Activated CD8-positive, alpha-beta memory T cell treated with anti-CD3 and anti-CD28 coated beads, Interleukin-2, amount 10 ng/mL, durations not matched to agents 7 days and 5 days (primary cell): ENCODE data around the gene FAM53A. TPM values are rescaled to one million over a fixed set of nuclear protein-coding genes. Genes with fewer than 3 reads are reported as not detected.
A peak's percentile ranks its signal among the peaks of the same experiment; 100 is the strongest.

Experiments used
- ATAC-seq: fragments of 150-1000 bp; cut with Tn5 transposase; one replicate; pipeline ENCODE4 v1.10.0; 2021; ENCODE audit warnings: moderate library complexity
- CTCF ChIA-PET: fragments of 350-600 bp; sonication (Branson Sonifier 250); formaldehyde crosslinking; loops from one replicate; lab custom pipeline; 2021; ENCODE audit warnings: antibody characterized with exemption; lab: Charles Lee
- DNase-seq: peaks from one replicate; pipeline ENCODE4 v3.0.0-alpha.2; 2020
- H3K27ac Mint-ChIP-seq: one replicate; pipeline ENCODE4 v1.8.0; 2021; ENCODE audit warnings: mild to moderate bottlenecking, mixed read lengths
- H3K27me3 Mint-ChIP-seq: one replicate; pipeline ENCODE4 v1.8.0; 2021; ENCODE audit warnings: mixed read lengths
- H3K36me3 Mint-ChIP-seq: one replicate; pipeline ENCODE4 v1.8.0; 2021; ENCODE audit warnings: mild to moderate bottlenecking, mixed read lengths
- H3K4me1 Mint-ChIP-seq: one replicate; pipeline ENCODE4 v1.8.0; 2021; ENCODE audit warnings: mixed read lengths
- H3K4me3 Mint-ChIP-seq: one replicate; pipeline ENCODE4 v1.8.0; 2021; ENCODE audit warnings: mild to moderate bottlenecking, moderate library complexity, mixed read lengths
- H3K9me3 Mint-ChIP-seq: one replicate; pipeline ENCODE4 v1.8.0; 2022; ENCODE audit warnings: low read depth, mixed read lengths
- total RNA-seq, 2 experiments: library from RNA; stranded (reverse); gene quantifications; one replicate each; pipeline ENCODE4 v1.2.3, GENCODE V29; 2021

Gene FAM53A
- total RNA-seq, 2 experiments from 2014 or later: 0.23 to 1.6 TPM

DNA sequence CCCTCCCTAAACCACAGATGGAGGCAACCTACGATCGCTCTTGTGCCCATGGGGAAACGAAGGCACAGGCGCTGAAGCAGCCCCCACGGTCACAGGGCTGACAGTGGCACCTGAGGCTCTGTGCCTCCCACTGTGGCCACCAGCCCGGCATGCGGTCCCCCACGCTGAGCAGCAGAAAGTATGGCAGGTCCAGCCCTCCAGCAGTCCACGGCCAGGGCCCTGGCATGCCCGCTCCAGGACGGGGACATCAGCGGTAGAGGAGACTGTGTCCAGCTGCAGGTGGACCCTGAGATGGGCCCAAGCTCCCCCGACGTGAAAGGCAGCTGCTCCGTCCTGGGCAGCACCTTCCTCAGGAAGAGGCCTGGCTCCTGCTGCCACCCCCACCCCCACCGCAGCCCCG, 61.2 kb downstream of the FAM53A start:
- Mint-ChIP-seq H3K27ac (no peak overlapping the region), H3K27me3 (no peaks in the 10 kb centered on the region), H3K4me3 (no peak overlapping the region), H3K9me3 (no peaks in the 10 kb centered on the region), H3K4me1 (no peaks in the 10 kb centered on the region), H3K36me3 (no peaks in the 10 kb centered on the region)
- ATAC-seq (no peak), DNase-seq (no peak)
- CTCF ChIA-PET: no interaction called here

DNA sequence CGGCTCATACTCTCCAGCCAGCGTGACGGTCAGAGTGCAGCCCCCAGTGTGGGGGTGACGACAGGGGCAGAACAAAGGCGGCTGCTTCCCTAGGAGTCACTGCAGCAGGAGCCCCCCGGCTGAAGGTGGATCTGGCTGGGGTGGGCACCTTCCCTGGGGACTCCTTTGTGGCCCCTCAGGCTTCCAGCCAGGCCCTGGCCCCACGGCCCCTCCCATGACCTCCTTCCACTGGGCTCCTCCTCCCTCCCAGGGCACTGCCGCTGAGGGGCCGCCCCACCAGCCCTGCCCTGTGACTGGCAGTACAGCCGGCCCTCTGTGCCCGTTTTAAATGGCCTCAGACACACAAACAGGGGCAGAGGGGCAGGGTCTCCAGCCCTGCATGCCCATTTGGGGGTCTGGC, 61.9 kb downstream of the FAM53A start:
- Mint-ChIP-seq H3K9me3 (no peaks in the 10 kb centered on the region), H3K4me3 (no peak overlapping the region), H3K4me1 (no peaks in the 10 kb centered on the region), H3K36me3 (no peaks in the 10 kb centered on the region), H3K27me3 (no peaks in the 10 kb centered on the region), H3K27ac (no peak overlapping the region)
- ATAC-seq (no peak), DNase-seq (no peak)
- CTCF ChIA-PET: no interaction called here

DNA sequence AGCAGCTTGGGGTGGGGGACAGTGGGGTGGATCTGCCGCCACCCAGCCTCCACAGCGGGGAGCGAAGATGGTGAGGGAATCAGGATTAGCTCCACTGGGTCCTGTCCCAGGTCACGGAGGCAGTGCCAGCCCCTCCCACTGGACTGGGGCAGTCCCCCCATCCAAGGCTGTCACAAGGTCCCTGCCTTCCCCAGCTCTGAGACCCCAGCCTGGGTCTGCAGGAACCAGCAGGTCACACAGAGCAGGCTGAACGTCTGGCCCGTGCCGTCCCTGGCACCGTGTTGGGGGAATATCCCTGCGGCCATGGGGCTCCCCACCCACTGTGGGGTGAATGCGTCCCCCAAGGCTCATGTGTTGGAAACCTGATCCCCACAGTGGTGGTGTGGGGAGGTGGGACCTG, 62.6 kb downstream of the FAM53A start:
- no peaks in the 10 kb centered on the region for H3K27me3 Mint-ChIP-seq
- H3K4me1 Mint-ChIP-seq: no peaks in the 10 kb centered on the region
- CTCF ChIA-PET: no interaction called here
- H3K36me3 Mint-ChIP-seq: no peaks in the 10 kb centered on the region
- ATAC-seq (no peak), DNase-seq (no peak)
- no peaks in the 10 kb centered on the region for H3K9me3 Mint-ChIP-seq
- no peak overlapping the region for H3K27ac Mint-ChIP-seq
- no peak overlapping the region for H3K4me3 Mint-ChIP-seq

DNA sequence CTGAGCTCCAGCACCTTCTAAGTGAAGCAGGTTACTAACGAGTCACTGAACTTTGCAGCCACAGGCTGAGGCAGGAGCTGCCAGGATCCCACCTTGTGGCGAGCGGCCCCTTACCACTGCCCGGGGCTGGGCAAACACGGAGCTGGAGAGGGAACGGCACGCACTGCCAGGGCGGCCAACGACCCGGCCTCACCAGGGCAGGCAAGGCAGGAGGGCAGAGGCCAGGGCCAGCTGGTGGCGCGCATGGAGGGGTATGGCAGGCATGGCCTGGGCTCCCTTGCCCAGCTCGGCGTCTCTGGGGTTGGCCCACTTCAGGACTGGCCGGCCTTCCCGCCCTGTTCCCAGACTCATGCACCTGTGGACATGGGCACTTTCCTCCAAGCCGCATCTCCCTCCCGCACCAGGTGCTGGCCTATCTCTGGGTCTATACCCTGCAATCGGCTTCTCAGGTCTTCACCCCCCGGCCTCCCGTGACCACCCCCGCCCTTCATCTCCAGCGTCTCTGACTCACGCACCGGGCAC, 64.9 kb downstream of the FAM53A start:
- H3K4me3 Mint-ChIP-seq: no peak overlapping the region
- no peaks in the 10 kb centered on the region for H3K27me3 Mint-ChIP-seq
- no peak overlapping the region for H3K27ac Mint-ChIP-seq
- CTCF ChIA-PET: no interaction called here
- ATAC-seq (no peak), DNase-seq (no peak)
- H3K4me1 Mint-ChIP-seq: peaks cover 14% of the 10 kb centered on the region
- H3K36me3 Mint-ChIP-seq: no peaks in the 10 kb centered on the region
- peaks cover 2% of the 10 kb centered on the region for H3K9me3 Mint-ChIP-seq

DNA sequence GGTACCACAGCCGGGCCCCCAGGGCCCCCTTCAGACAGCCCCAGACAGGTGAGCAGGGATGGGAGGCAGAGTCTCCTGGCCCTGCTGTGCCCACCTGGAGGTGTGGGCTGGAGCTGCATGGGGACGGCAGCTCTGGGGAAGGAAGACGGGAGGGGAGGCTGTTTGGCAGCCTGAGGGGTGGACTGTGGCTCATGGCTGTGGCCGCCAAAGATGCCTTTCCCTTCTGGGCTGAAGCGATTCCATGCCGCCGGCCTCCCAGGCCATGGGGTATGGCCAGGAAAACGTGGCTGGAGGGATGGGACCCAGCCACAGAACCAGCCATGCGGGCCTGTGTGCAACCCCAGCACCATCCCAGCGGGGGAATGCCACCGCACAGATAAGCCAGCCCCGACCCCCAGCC, 65.7 kb downstream of the FAM53A start:
- ATAC-seq (no peak), DNase-seq (no peak)
- Mint-ChIP-seq H3K36me3 (no peaks in the 10 kb centered on the region), H3K27me3 (no peaks in the 10 kb centered on the region), H3K27ac (no peak overlapping the region), H3K9me3 (peaks cover 2% of the 10 kb centered on the region), H3K4me3 (no peak overlapping the region), H3K4me1 (peaks cover 14% of the 10 kb centered on the region)
- CTCF ChIA-PET: no interaction called here

DNA sequence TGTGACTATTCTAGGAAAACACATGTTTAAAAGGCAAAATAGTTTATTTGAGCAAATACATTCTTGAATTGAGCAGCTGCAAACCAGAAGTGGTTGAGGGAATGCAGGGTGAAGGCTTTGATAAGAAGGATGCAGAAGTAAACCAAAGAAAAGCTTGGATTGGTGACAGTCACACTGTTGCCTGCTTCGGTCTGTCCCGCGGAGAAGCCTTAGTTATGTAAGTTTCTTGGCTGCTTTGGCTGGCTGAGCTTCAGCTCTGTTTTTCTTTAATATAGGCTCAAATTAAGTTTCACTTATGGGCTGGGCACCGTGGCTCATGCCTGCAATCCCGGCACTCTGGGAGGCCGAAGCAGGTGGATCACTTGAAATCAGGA, 67.6 kb downstream of the FAM53A start:
- no peaks in the 10 kb centered on the region for H3K27me3 Mint-ChIP-seq
- no peaks in the 10 kb centered on the region for H3K36me3 Mint-ChIP-seq
- DNase-seq (no peak), ATAC-seq (no peak)
- H3K4me1 Mint-ChIP-seq: peaks cover 14% of the 10 kb centered on the region
- H3K9me3 Mint-ChIP-seq: peaks cover 2% of the 10 kb centered on the region
- CTCF ChIA-PET: interaction anchor here (1.0 to 1.1 kb wide), 3 partner anchors 12 to 51 kb away, joined by 3 to 4 read pairs (median 3); no protein-coding TSS in a partner anchor
- no peak overlapping the region for H3K4me3 Mint-ChIP-seq
- H3K27ac Mint-ChIP-seq: no peak overlapping the region

DNA sequence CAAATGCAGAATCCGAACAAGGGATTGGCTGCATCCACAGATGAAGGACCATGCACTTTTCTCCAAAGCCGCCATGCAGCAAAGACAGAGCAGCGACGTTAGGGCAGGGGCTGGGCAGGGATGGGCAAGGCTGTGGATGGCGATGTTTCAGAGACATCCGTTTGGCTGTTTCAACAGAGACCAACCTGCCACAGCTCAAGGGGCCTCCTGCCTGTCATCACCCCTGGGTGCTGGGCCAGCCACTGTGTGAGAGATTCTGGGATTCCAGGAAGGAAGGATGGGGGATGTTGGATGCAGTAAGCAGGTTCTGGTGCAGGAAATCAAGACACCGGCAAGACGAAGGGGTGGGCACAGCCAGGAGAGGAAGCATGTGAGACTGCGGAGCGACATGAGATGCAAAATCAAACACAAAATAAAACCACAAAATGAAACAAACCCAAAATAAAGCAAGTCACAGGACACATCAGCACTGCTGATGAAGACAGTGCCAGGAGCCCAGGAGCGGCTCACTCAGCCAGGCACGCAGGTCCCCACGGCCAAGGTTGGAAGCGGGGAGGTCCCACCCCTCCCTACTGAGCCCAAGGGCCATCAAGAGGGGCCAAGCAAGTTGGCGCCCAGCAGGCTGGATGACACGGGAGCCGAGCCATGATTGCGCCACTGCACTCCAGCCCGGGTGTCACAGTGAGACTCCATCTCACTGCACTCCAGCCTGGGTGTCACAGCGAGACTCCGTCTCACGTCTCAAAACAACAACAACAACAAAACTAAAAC, 68.1 kb downstream of the FAM53A start:
- Mint-ChIP-seq H3K4me3 (no peak overlapping the region), H3K27me3 (no peaks in the 10 kb centered on the region), H3K27ac (no peak overlapping the region), H3K4me1 (peaks cover 14% of the 10 kb centered on the region), H3K36me3 (no peaks in the 10 kb centered on the region), H3K9me3 (peaks cover 2% of the 10 kb centered on the region)
- DNase-seq (no peak), ATAC-seq (no peak)
- CTCF ChIA-PET: interaction anchor here (1.1 kb wide), 1 partner anchor 14 kb away, joined by 4 read pairs; no protein-coding TSS in a partner anchor

DNA sequence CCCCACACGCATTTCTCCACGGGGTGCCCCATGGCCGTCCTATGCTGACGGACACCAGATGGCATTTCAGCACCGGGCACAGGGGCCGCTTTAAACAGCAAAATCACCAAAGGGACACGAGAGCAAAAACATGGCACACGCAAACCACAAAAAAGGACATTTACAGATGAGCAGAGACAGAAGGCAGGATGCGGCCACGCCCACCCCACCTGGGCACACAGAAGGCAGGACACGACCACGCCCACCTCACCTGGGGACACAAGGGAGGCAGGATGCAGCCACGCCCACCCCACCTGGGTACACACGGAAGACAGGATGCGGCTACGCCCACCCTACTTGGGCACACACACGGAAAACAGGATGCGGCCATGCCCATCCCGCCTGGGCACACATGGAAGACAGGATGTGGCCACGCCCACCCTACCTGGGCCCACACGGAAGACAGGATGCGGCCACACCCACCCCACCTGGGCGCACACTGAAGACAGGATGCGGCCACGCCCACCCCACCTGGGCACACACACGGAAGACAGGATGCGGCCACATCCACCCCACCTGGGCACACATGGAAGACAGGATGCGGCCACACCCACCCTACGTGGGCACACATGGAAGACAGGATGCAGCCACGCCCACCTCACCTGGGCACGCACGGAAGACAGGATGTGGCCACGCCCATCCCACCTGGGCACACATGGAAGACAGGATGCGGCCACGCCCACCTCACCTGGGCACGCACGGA, 69.1 kb downstream of the FAM53A start:
- ATAC-seq: no peak
- Mint-ChIP-seq H3K4me1 (peaks cover 14% of the 10 kb centered on the region), H3K4me3 (no peak overlapping the region), H3K27me3 (no peaks in the 10 kb centered on the region), H3K9me3 (peaks cover 2% of the 10 kb centered on the region), H3K36me3 (no peaks in the 10 kb centered on the region), H3K27ac (peak overlapping the region; percentile 31)
- CTCF ChIA-PET: no interaction called here
- DNase-seq: no peak

DNA sequence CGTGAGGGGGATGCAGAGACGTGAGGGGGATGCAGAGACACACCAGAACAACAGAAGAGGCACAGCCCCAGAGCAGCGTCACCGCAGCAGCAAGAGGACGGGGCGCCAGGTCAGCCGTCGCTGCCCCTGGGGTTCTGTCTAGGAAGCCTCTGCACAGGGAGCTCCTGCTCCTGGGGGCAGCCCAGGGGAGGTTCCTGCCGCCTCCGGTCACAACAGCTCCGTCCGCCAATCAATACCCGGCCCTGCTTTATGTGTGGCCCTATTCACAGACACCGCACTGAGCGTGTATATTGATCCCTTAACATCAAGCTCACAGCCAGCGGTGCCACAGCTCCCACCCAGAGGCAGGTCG, 69.6 kb downstream of the FAM53A start:
- H3K27me3 Mint-ChIP-seq: no peaks in the 10 kb centered on the region
- CTCF ChIA-PET: no interaction called here

DNA sequence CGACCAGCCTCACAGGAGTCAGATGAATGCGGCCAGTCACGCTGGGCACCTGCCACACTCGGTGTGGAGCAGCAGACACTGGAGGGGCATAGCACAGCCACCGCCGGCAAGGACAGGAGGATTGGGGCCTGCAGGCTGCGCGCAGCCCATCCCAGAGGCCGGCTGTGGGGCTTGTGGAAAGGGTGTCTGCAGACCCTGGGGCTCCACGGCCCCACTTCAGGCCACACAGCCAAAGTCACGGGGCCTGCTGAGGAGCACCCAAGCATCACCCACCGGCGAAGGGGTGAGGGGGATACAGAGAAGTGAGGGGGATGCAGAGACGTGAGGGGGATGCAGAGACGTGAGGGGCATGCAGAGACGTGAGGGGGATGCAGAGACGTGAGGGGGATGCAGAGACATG, 70.1 kb downstream of the FAM53A start:
- no peaks in the 10 kb centered on the region for H3K27me3 Mint-ChIP-seq
- no peak for ATAC-seq
- no peaks in the 10 kb centered on the region for H3K36me3 Mint-ChIP-seq
- H3K27ac Mint-ChIP-seq: no peak overlapping the region
- H3K9me3 Mint-ChIP-seq: peaks cover 2% of the 10 kb centered on the region
- H3K4me1 Mint-ChIP-seq: peaks cover 14% of the 10 kb centered on the region
- CTCF ChIA-PET: no interaction called here
- DNase-seq: no peak
- no peak overlapping the region for H3K4me3 Mint-ChIP-seq

More for the DNA sequence above, 69.6 kb downstream of the FAM53A start:
- ATAC-seq (peak; percentile 23), DNase-seq (no peak)
- H3K4me1 Mint-ChIP-seq: peaks cover 14% of the 10 kb centered on the region
- peak overlapping the region; percentile 8 for H3K27ac Mint-ChIP-seq
- H3K36me3 Mint-ChIP-seq: no peaks in the 10 kb centered on the region
- H3K9me3 Mint-ChIP-seq: peaks cover 2% of the 10 kb centered on the region
- H3K4me3 Mint-ChIP-seq: no peak overlapping the region

DNA sequence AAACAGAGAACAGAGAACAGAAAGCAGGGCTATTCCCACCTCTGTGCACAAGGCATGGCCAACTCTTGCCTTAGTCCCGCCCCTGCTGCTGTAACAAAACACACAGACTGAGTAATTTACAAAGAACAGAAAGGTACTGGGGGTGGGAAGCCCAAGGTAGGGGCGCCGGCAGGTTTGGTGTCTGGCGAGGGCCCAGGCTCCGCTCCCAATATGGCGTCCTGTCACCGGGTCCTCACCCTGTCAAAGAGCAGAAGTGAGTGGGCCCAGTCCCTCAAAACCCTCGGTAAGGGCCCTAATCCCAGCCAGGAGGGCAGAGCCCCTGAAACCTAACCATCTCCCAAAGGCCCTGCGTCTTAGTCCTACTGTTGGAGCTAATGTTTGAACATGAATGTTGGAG, 71.0 kb downstream of the FAM53A start:
- DNase-seq (no peak), ATAC-seq (no peak)
- Mint-ChIP-seq H3K9me3 (peaks cover 2% of the 10 kb centered on the region), H3K27me3 (no peaks in the 10 kb centered on the region), H3K4me3 (no peak overlapping the region), H3K36me3 (no peaks in the 10 kb centered on the region), H3K4me1 (peaks cover 14% of the 10 kb centered on the region), H3K27ac (no peak overlapping the region)
- CTCF ChIA-PET: no interaction called here

DNA sequence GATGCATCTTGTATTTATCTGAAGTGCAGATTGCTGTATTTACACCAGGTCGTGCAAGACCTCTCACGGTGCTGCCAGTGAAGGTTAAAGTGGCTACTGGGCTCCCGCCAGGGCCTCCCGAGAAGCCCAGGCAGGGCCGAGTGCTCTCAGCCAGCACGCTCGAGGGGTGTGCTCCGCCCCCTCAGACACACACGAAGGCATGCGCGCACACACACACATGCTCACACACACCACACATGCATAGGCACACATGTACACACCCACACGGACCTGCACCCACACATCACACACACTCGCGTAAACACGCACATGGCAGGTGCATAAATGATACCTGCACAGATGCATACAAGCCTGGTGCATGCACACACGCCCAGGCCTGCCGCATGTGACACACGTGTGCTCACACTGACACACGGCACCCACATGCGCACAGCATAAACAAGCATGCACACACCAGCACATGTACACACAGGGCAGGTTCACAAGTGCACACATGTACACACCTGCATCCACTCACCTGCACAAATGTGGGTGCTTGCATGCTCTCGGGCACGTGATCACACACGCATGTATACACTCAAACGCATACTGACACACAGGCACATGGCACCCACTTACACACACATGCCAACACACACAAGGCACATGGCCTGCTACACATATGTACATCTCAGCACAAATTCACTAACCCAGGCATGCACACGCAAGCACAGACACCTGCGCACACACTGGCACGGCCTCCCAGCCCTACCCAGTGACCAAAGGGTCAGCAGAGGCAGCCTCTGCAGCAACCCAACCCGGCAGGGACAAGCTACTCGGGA, 71.6 kb downstream of the FAM53A start:
- H3K4me3 Mint-ChIP-seq: no peak overlapping the region
- no peaks in the 10 kb centered on the region for H3K27me3 Mint-ChIP-seq
- H3K9me3 Mint-ChIP-seq: peaks cover 2% of the 10 kb centered on the region
- DNase-seq: no peak
- no peak overlapping the region for H3K27ac Mint-ChIP-seq
- H3K36me3 Mint-ChIP-seq: no peaks in the 10 kb centered on the region
- peaks cover 14% of the 10 kb centered on the region for H3K4me1 Mint-ChIP-seq
- ATAC-seq: no peak
- CTCF ChIA-PET: no interaction called here

DNA sequence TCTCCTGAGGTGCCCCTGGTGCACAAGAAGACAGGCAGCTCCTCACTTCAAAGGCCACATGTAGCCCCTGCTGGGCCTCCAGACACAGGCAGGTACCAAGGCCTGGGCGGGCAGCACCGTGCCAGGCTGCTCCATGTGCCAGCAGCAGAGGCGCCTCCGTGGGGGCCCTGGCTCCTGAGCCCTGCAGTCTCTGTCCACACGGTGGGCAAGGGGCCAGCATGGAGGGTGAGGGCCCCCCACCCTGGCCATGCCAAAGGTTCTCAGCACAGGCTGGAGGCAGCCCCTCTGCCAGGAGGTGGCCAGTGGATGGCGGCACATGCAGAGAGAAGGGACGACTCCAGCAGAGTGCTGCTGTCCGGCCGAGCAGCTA, 72.6 kb downstream of the FAM53A start:
- DNase-seq (no peak), ATAC-seq (no peak)
- CTCF ChIA-PET: no interaction called here
- H3K27ac Mint-ChIP-seq: no peak overlapping the region
- H3K36me3 Mint-ChIP-seq: no peaks in the 10 kb centered on the region
- H3K9me3 Mint-ChIP-seq: peaks cover 2% of the 10 kb centered on the region
- peaks cover 15% of the 10 kb centered on the region for H3K4me1 Mint-ChIP-seq
- H3K4me3 Mint-ChIP-seq: no peak overlapping the region
- no peaks in the 10 kb centered on the region for H3K27me3 Mint-ChIP-seq
